ENCODE measurements around the gene TMEM139.

TMEM139 gene

GRCh38 chr7:143240291-143241168 is 44.2 kb upstream of the TMEM139 start:
- peak; percentile 93 for TF ChIP-seq CTCF (IDR thresholded peaks at IDR 0.05; ENCODE audit: low read depth, low read length, missing control alignments)
- no peak overlapping the region for H3K4me3 ChIP-seq (ENCODE audit: low read depth, low read length)
- DNase-seq (ENCODE audit: low read depth) = peak; percentile 79
- in situ Hi-C loops (cut with HindIII; ENCODE audit: low sequenced_read_pairs) = no loop called here

GRCh38 chr7:143242306-143242705 is 42.5 kb upstream of the TMEM139 start:
- no peak for TF ChIP-seq CTCF (IDR thresholded peaks at IDR 0.05; ENCODE audit: low read depth, low read length, missing control alignments)
- in situ Hi-C loops (cut with HindIII; ENCODE audit: low sequenced_read_pairs) = no loop called here

GRCh38 chr7:143243111-143243510 is 41.6 kb upstream of the TMEM139 start:
- no peak for TF ChIP-seq CTCF (IDR thresholded peaks at IDR 0.05; ENCODE audit: low read depth, low read length, missing control alignments)
- in situ Hi-C loops (cut with HindIII; ENCODE audit: low sequenced_read_pairs) = no loop called here
- no peak for DNase-seq (ENCODE audit: low read depth)
- H3K4me3 ChIP-seq (ENCODE audit: low read depth, low read length) = no peak overlapping the region

More at GRCh38 chr7:143242306-143242705, 42.5 kb upstream of the TMEM139 start:
- H3K4me3 ChIP-seq (ENCODE audit: low read depth, low read length) = no peak overlapping the region
- DNase-seq (ENCODE audit: low read depth) = no peak

GRCh38 chr7:143243614-143244013 is 41.1 kb upstream of the TMEM139 start:
- H3K4me3 ChIP-seq (ENCODE audit: low read depth, low read length) = no peak overlapping the region
- in situ Hi-C loops (cut with HindIII; ENCODE audit: low sequenced_read_pairs) = no loop called here
- TF ChIP-seq CTCF (IDR thresholded peaks at IDR 0.05; ENCODE audit: low read depth, low read length, missing control alignments) = no peak
- DNase-seq (ENCODE audit: low read depth) = no peak

- in situ Hi-C loops (cut with HindIII; ENCODE audit: low sequenced_read_pairs) = no loop called here
- no peak for DNase-seq (ENCODE audit: low read depth)
- no peak for TF ChIP-seq CTCF (IDR thresholded peaks at IDR 0.05; ENCODE audit: low read depth, low read length, missing control alignments)
- no peak overlapping the region for H3K4me3 ChIP-seq (ENCODE audit: low read depth, low read length)
Observed at GRCh38 chr7:143244321-143244720, 40.4 kb upstream of the TMEM139 start.

- in situ Hi-C loops (cut with HindIII; ENCODE audit: low sequenced_read_pairs) = no loop called here
- no peak for TF ChIP-seq CTCF (IDR thresholded peaks at IDR 0.05; ENCODE audit: low read depth, low read length, missing control alignments)
- DNase-seq (ENCODE audit: low read depth) = no peak
- H3K4me3 ChIP-seq (ENCODE audit: low read depth, low read length) = no peak overlapping the region
Observed at GRCh38 chr7:143245123-143245522, 39.6 kb upstream of the TMEM139 start.

All from astrocyte of the cerebellum (primary cell).